ENCODE data around the gene LRP8. TPM values are rescaled to one million over a fixed set of nuclear protein-coding genes. Genes with fewer than 3 reads are reported as not detected.

The LRP8 gene
- polyA plus RNA-seq, 1 of the 3 experiments (the other 2 are of a cell fraction): 19.9 TPM

DNA sequence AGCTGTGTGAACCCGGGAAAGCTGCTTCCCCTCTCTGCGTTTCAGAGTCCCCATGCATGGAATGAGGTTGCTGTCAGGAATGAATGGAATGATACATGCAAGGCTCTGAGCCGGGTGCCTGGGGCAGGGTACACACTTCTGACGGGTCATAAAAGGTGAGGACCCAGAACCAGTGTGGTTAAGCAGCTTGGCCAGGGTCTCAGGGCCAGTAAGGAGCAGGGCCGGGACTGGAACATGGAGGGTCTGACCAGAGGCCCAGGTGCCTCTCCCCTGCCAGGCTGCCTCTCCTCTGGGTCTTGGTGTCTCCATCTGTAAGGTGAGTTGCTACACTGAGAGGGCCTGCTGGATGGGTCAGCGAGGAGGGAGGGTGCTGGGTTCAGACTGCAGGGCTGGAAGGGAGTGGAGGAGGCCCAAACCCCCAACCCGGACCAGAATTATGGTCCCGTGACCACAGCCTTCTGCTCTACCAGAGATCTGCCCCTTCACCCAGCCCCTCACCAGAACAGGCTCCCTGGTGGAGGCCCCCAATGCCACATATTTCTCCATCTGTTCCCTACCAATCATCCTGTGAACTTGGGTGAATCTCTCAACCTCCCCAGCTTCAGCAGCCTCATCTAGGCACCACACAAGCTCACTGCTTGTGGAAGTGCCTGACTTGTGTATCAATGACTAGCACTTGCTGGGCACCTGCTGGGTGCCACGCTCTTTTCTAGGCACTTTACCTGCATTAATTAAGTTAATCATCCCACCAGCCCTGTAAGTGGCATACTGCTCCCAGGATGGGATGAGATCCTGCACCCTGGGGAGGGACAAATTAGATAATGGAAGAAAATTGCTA lies 16.2 kb upstream of the LRP8 start (continued):
- no peak for TF ChIP-seq EP300 (IDR thresholded peaks at IDR 0.05; ENCODE audit: borderline replicate concordance in 1 of 2, low read depth in 1 of 2, low read length in 1 of 2)

DNA sequence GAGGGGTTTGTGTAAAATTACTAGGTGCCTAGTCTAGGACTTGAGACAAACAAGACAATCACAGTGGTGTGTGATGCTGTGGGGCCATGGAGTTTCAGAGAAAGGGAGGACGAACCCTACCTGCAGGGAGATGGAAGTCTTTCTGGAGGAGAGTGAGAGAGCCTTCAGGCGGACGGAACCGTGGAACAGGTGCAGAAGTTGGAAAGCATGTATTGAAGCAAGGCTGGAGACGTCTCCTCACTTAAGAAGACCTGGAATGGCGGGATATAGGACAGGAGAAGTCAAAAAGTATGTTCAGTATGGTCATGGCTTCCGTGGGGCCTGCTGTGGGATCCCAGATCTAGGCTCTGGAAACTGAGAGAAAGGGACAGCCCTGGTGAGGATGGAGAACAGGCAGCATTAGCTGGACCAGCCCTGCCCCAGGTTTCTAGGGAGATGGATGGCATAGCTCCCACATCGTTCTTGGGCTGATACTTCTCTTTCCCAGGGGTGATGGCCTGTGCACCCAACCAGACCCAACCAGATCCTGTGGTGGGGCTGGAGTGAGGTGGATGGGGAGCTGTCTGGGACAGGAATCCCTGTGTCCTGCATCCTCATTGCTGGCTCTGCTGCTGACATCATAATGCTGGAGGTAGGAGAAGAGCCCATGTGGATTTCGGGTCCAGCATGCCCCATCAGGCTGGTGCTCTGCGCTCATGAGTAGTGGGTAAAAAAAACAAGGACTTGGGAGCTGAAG lies 15.0 kb upstream of the LRP8 start:
- no peak for DNase-seq
- Histone ChIP-seq H3K4me3 (ENCODE audit: low read depth in 2 of 2, low read length in 1 of 2) (no peak overlapping the region), H4K20me1 (ENCODE audit: insufficient read depth) (no peaks in the 10 kb centered on the region), H2AFZ (ENCODE audit: low read depth) (no peak overlapping the region), H3K79me2 (ENCODE audit: insufficient read depth) (no peaks in the 10 kb centered on the region), H3K4me2 (no peak overlapping the region), H3K9ac (no peak overlapping the region), H3K4me1 (ENCODE audit: control insufficient read depth in 1 of 2, insufficient read depth in 2 of 2, low read depth in 1 of 2, low read length in 1 of 2) (peaks cover 0 to 14% of the 10 kb centered on the region in 2 experiments; a peak in 1 of 4 replicates), H3K9me2 (no peaks in the 10 kb centered on the region), H3K27me3 (ENCODE audit: insufficient read depth) (no peaks in the 10 kb centered on the region), H3K27ac (ENCODE audit: low read depth in 2 of 2, low read length in 1 of 2) (no peak overlapping the region), H3K9me3 (no peaks in the 10 kb centered on the region), H3F3A (replicated peaks; ENCODE audit: insufficient read depth) (no peaks in the 10 kb centered on the region), H3K36me3 (replicated peaks in 1 of 2; ENCODE audit: control insufficient read depth in 1 of 2, insufficient read depth in 2 of 2, low read length in 1 of 2) (no peaks in the 10 kb centered on the region)
- POLR2A ChIA-PET: interaction anchor here (0.6 kb wide), 1 partner anchor 64 kb away, joined by 3 read pairs; no protein-coding TSS in a partner anchor
- CTCF ChIA-PET: interaction anchor here (1.5 to 7.1 kb wide), 5 partner anchors 14 to 64 kb away, joined by 4 to 38 read pairs (median 5); no protein-coding TSS in a partner anchor
- 75% methylated on average over 9 of the region's 10 CpGs for WGBS (ENCODE audit: low lambda C conversion rate)
- TF ChIP-seq, protein P1, sequence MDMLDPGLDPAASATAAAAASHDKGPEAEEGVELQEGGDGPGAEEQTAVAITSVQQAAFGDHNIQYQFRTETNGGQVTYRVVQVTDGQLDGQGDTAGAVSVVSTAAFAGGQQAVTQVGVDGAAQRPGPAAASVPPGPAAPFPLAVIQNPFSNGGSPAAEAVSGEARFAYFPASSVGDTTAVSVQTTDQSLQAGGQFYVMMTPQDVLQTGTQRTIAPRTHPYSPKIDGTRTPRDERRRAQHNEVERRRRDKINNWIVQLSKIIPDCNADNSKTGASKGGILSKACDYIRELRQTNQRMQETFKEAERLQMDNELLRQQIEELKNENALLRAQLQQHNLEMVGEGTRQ (IDR thresholded peaks at IDR 0.05; ENCODE audit: borderline replicate concordance, low read depth, low read length): no peak
- no peak for TF ChIP-seq TAF1 (IDR thresholded peaks at IDR 0.05; ENCODE audit: borderline replicate concordance, low read depth, low read length)
- no peak for TF ChIP-seq NFIC (IDR thresholded peaks at IDR 0.05; ENCODE audit: borderline replicate concordance)
- TF ChIP-seq YY1 (IDR thresholded peaks at IDR 0.05; ENCODE audit: low read depth): no peak
- TF ChIP-seq GATA2 (CRISPR knock-in tag; IDR thresholded peaks at IDR 0.05): no peak
- TF ChIP-seq, protein P2, sequence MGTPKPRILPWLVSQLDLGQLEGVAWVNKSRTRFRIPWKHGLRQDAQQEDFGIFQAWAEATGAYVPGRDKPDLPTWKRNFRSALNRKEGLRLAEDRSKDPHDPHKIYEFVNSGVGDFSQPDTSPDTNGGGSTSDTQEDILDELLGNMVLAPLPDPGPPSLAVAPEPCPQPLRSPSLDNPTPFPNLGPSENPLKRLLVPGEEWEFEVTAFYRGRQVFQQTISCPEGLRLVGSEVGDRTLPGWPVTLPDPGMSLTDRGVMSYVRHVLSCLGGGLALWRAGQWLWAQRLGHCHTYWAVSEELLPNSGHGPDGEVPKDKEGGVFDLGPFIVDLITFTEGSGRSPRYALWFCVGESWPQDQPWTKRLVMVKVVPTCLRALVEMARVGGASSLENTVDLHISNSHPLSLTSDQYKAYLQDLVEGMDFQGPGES (IDR thresholded peaks at IDR 0.05; ENCODE audit: low read depth, low read length): no peak
- no peak for TF ChIP-seq JUND (IDR thresholded peaks at IDR 0.05)

DNA sequence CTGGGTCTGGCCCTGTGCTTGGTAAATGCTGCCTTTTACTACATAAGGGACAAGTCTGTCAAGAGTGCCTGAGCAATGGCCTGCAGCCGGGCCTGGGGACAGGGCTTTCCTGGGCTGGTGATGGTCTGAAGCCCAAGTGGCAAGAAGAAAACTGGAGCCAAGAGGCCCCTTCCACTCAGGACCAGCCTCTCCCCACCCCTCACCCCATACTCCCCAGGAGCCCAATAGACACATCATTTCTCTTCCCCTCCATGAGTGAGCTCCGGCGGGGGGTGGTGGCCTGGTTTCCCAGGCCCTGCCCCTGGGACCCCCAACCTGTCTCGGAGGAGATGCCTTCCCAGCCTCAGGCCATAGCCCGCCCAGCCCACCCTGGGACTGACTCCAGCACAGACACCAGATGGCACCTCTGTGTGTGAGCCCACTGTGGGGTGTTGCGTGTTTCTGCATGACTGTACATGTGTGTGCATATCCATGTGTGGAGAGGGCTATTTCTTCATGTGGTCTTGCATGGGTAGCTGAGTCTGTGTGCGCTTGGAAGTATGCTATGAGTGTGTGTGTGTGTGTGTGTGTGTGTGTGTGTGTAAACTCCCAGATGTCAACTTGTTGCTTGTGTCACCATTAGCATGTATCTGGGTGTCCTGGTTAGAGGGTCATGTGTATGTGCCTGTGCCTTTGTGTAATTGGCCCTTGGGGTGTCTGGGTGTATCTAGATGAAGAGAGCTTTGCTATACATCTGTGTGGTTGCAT lies 14.3 kb upstream of the LRP8 start:
- ChIA-PET POLR2A (no interaction called here), CTCF (interaction anchor here (1.5 to 2.1 kb wide), 3 partner anchors 14 to 63 kb away, joined by 4 to 8 read pairs (median 4); no protein-coding TSS in a partner anchor)
- H3K4me2 ChIP-seq: no peak overlapping the region
- no peak overlapping the region for H3K9ac ChIP-seq
- no peaks in the 10 kb centered on the region for H3K27me3 ChIP-seq (ENCODE audit: insufficient read depth)
- no peaks in the 10 kb centered on the region for H3F3A ChIP-seq (replicated peaks; ENCODE audit: insufficient read depth)
- no peak for TF ChIP-seq TAF1 (IDR thresholded peaks at IDR 0.05; ENCODE audit: borderline replicate concordance, low read depth, low read length)
- TF ChIP-seq RXRA (IDR thresholded peaks at IDR 0.05; ENCODE audit: borderline replicate concordance, low read depth): no peak
- TF ChIP-seq POLR2AphosphoS5 (IDR thresholded peaks at IDR 0.05; ENCODE audit: low read depth, low read length): no peak
- TF ChIP-seq MXI1 (IDR thresholded peaks at IDR 0.05; ENCODE audit: low read depth, low read length): no peak
- TF ChIP-seq TCF12 (IDR thresholded peaks at IDR 0.05): no peak
- TF ChIP-seq GABPA (IDR thresholded peaks at IDR 0.05; ENCODE audit: low read depth): no peak
- TF ChIP-seq, protein P3, sequence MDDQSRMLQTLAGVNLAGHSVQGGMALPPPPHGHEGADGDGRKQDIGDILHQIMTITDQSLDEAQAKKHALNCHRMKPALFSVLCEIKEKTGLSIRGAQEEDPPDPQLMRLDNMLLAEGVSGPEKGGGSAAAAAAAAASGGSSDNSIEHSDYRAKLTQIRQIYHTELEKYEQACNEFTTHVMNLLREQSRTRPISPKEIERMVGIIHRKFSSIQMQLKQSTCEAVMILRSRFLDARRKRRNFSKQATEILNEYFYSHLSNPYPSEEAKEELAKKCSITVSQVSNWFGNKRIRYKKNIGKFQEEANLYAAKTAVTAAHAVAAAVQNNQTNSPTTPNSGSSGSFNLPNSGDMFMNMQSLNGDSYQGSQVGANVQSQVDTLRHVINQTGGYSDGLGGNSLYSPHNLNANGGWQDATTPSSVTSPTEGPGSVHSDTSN (IDR thresholded peaks at IDR 0.05): no peak
- TF ChIP-seq, protein P2 (IDR thresholded peaks at IDR 0.05; ENCODE audit: low read depth, low read length): no peak
- no peak for TF ChIP-seq SMC3 (IDR thresholded peaks at IDR 0.05; ENCODE audit: low read depth, low read length)
- TF ChIP-seq, protein P4, sequence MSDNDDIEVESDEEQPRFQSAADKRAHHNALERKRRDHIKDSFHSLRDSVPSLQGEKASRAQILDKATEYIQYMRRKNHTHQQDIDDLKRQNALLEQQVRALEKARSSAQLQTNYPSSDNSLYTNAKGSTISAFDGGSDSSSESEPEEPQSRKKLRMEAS (IDR thresholded peaks at IDR 0.05; ENCODE audit: low read depth): no peak
- TF ChIP-seq JUND (IDR thresholded peaks at IDR 0.05): no peak
- TF ChIP-seq RFX5 (IDR thresholded peaks at IDR 0.05; ENCODE audit: low read length): no peak
- no peak for TF ChIP-seq NFIC (IDR thresholded peaks at IDR 0.05; ENCODE audit: borderline replicate concordance)
- WGBS (ENCODE audit: low lambda C conversion rate): 73% methylated on average over 5 of the region's 7 CpGs
- no peak overlapping the region for H3K27ac ChIP-seq (ENCODE audit: low read depth in 2 of 2, low read length in 1 of 2)
- H3K9me3 ChIP-seq: no peaks in the 10 kb centered on the region
- no peaks in the 10 kb centered on the region for H3K79me2 ChIP-seq (ENCODE audit: insufficient read depth)
- H2AFZ ChIP-seq (ENCODE audit: low read depth): no peak overlapping the region
- H3K36me3 ChIP-seq (replicated peaks in 1 of 2; ENCODE audit: control insufficient read depth in 1 of 2, insufficient read depth in 2 of 2, low read length in 1 of 2): no peaks in the 10 kb centered on the region
- H3K4me3 ChIP-seq (ENCODE audit: low read depth in 2 of 2, low read length in 1 of 2): no peak overlapping the region
- no peak for DNase-seq
- H3K9me2 ChIP-seq: no peaks in the 10 kb centered on the region
- no peaks in the 10 kb centered on the region for H4K20me1 ChIP-seq (ENCODE audit: insufficient read depth)
- H3K4me1 ChIP-seq (ENCODE audit: control insufficient read depth in 1 of 2, insufficient read depth in 2 of 2, low read depth in 1 of 2, low read length in 1 of 2): peaks cover 0 to 14% of the 10 kb centered on the region in 2 experiments; a peak in 1 of 4 replicates

All from SK-N-SH (cell line).